Vagina (tissue), 2 donors: Measurements from ENCODE around the gene SLFN13. TPM values are rescaled to one million over a fixed set of nuclear protein-coding genes. Genes with fewer than 3 reads are reported as not detected.
"Not testable (repeated sequence)": the region's sequence is repeated elsewhere in the genome, so short reads cannot be mapped to it uniquely, and the experiment has no call there.

Experiments
- DNase-seq, 2 donors: peaks; one replicate each; pipeline ENCODE4 v3.0.0-alpha.2; 2017; ENCODE audit errors: extremely low spot score in 2 of 2
- H3K27ac ChIP-seq: fragments of 200-600 bp; sonication (generic); one replicate; pipeline ENCODE4 v1.5.1; 2019
- H3K27me3 ChIP-seq: fragments of 200-600 bp; sonication (generic); one replicate; pipeline ENCODE4 v1.5.1; 2019
- H3K36me3 ChIP-seq, 2 donors: fragments of 200-600 bp; sonication (generic); one replicate each; pipeline ENCODE4 v1.5.1; 2017 to 2019
- H3K4me1 ChIP-seq: fragments of 200-600 bp; sonication (generic); one replicate; pipeline ENCODE4 v1.5.1; 2019
- H3K4me3 ChIP-seq, 2 donors: fragments of 200-600 bp; sonication (generic); 1 replicate in 1 of 2; 2 replicates in 1 of 2; pipeline ENCODE4 v1.5.1; 2016 to 2019
- H3K9me3 ChIP-seq: fragments of 200-600 bp; sonication (generic); one replicate; pipeline ENCODE4 v1.5.1; 2019
- CTCF ChIP-seq, 3 experiments: fragments of 450-650 bp in 2 of 3; fragments of 200-600 bp in 1 of 3; sonication (generic) in 1 of 3; IDR thresholded peaks; one replicate each; pipeline ENCODE4 v1.5.1; 2017 to 2019; ENCODE audit warnings: antibody characterized with exemption in 3 of 3, mild to moderate bottlenecking in 2 of 3, moderate library complexity in 2 of 3
- POLR2A ChIP-seq, 2 donors: fragments of 450-650 bp; IDR thresholded peaks; one replicate each; pipeline ENCODE4 v1.6.1; 2017; ENCODE audit warnings: antibody characterized with exemption in 2 of 2, mild to moderate bottlenecking in 2 of 2, moderate library complexity in 2 of 2
- POLR2AphosphoS5 ChIP-seq, 2 donors: sonication (generic); formaldehyde crosslinking; IDR thresholded peaks; one replicate each; pipeline ENCODE4 v1.9.0; 2017; ENCODE audit warnings: antibody characterized with exemption in 2 of 2, mild to moderate bottlenecking in 2 of 2, low read depth in 1 of 2; ENCODE audit not compliant: insufficient read depth in 1 of 2
- intact Hi-C: fragments of 100-400 bp; cut with DNase I; formaldehyde crosslinking; loops from one replicate; pipeline ENCODE4 v1.15.1; 2023
- small RNA-seq: library from RNA; depleted of rRNA; stranded (forward); fragments of <200 nt; gene quantifications from one replicate; pipeline ENCODE3, GENCODE V24; 2016
- total RNA-seq: library from RNA; depleted of rRNA; stranded (reverse); fragments of >200 nt; gene quantifications from one replicate; pipeline ENCODE4 v1.2.3, GENCODE V29; 2016

The SLFN13 gene
- total RNA-seq, 1 donor from 2014 or later = 6.9 TPM

GRCh38 chr17:35406568-35406967 lies 42.0 kb downstream of the SLFN13 start:
- no peak for DNase-seq
- Histone ChIP-seq H3K27ac (no peak overlapping the region), H3K4me1 (no peaks in the 10 kb centered on the region), H3K36me3 (peaks cover 0 to 6% of the 10 kb centered on the region in 2 donors), H3K9me3 (no peaks in the 10 kb centered on the region), H3K27me3 (no peaks in the 10 kb centered on the region), H3K4me3 (no peak overlapping the region)
- intact Hi-C loops = no loop called here
- no peak for TF ChIP-seq POLR2A (IDR thresholded peaks at IDR 0.05)
- no peak for TF ChIP-seq CTCF (IDR thresholded peaks at IDR 0.05)
- no peak for TF ChIP-seq POLR2AphosphoS5 (IDR thresholded peaks at IDR 0.05; ENCODE audit: insufficient read depth in 1 of 2, low read depth in 1 of 2)

- TF ChIP-seq POLR2AphosphoS5 (IDR thresholded peaks at IDR 0.05; ENCODE audit: insufficient read depth in 1 of 2, low read depth in 1 of 2) = no peak
- no peak for TF ChIP-seq CTCF (IDR thresholded peaks at IDR 0.05)
- TF ChIP-seq POLR2A (IDR thresholded peaks at IDR 0.05) = no peak
- Histone ChIP-seq H3K36me3 (peaks cover 0 to 6% of the 10 kb centered on the region in 2 donors), H3K27me3 (no peaks in the 10 kb centered on the region), H3K27ac (no peak overlapping the region), H3K9me3 (no peaks in the 10 kb centered on the region), H3K4me3 (no peak overlapping the region), H3K4me1 (no peaks in the 10 kb centered on the region)
- intact Hi-C loops = no loop called here
- no peak for DNase-seq
Measured at GRCh38 chr17:35404360-35404759, 44.2 kb downstream of the SLFN13 start.

GRCh38 chr17:35393783-35394182 lies 54.8 kb downstream of the SLFN13 start:
- intact Hi-C loops, H3K27me3 ChIP-seq, H3K4me3 ChIP-seq, H3K4me1 ChIP-seq, DNase-seq, H3K9me3 ChIP-seq, H3K36me3 ChIP-seq, H3K27ac ChIP-seq: not testable (repeated sequence)

- Histone ChIP-seq H3K9me3 (no peaks in the 10 kb centered on the region), H3K27me3 (no peaks in the 10 kb centered on the region), H3K27ac (no peak overlapping the region), H3K4me3 (no peak overlapping the region), H3K36me3 (no peaks in the 10 kb centered on the region), H3K4me1 (no peaks in the 10 kb centered on the region)
- DNase-seq = no peak
- TF ChIP-seq CTCF (IDR thresholded peaks at IDR 0.05) (no peak), POLR2AphosphoS5 (IDR thresholded peaks at IDR 0.05; ENCODE audit: insufficient read depth in 1 of 2, low read depth in 1 of 2) (no peak), POLR2A (IDR thresholded peaks at IDR 0.05) (no peak)
- intact Hi-C loops = no loop called here
Measured at GRCh38 chr17:35390663-35391062, 57.9 kb downstream of the SLFN13 start.

GRCh38 chr17:35390156-35390555 lies 58.4 kb downstream of the SLFN13 start:
- intact Hi-C loops = no loop called here
- no peak for DNase-seq
- Histone ChIP-seq H3K9me3 (no peaks in the 10 kb centered on the region), H3K36me3 (no peaks in the 10 kb centered on the region), H3K27ac (no peak overlapping the region), H3K4me1 (no peaks in the 10 kb centered on the region), H3K27me3 (no peaks in the 10 kb centered on the region), H3K4me3 (no peak overlapping the region)
- no peak for TF ChIP-seq POLR2A (IDR thresholded peaks at IDR 0.05)

- H3K4me1 ChIP-seq = no peaks in the 10 kb centered on the region
- no peak overlapping the region for H3K4me3 ChIP-seq
- intact Hi-C loops = no loop called here
- H3K36me3 ChIP-seq = no peaks in the 10 kb centered on the region
- no peaks in the 10 kb centered on the region for H3K9me3 ChIP-seq
- DNase-seq = no peak
- H3K27ac ChIP-seq = no peak overlapping the region
- TF ChIP-seq CTCF (IDR thresholded peaks at IDR 0.05) (no peak), POLR2AphosphoS5 (IDR thresholded peaks at IDR 0.05; ENCODE audit: insufficient read depth in 1 of 2, low read depth in 1 of 2) (no peak), POLR2A (IDR thresholded peaks at IDR 0.05) (no peak)
- no peaks in the 10 kb centered on the region for H3K27me3 ChIP-seq
Measured at GRCh38 chr17:35387496-35387895, 61.1 kb downstream of the SLFN13 start.

Small RNAs within 50 kb of the gene (small RNA-seq; reads per million reads assigned to genes)
- gene AC060766.5 = not detected

Other genes starting within 250 kb of the SLFN13 start
- gene SLFN5, start 205.7 kb downstream of the SLFN13 start, total RNA-seq = 27.7 TPM
- 21.1 TPM for gene SLFN11, start 75.1 kb downstream of the SLFN13 start, total RNA-seq
- gene SLFN12, start 16.3 kb downstream of the SLFN13 start, total RNA-seq = 5.9 TPM
- gene SLFN12L, start 88.9 kb upstream of the SLFN13 start, total RNA-seq = 12.3 TPM
- not detected for gene SLFN14, start 112.1 kb upstream of the SLFN13 start, total RNA-seq
- 2.9 TPM for gene PEX12, start 129.8 kb upstream of the SLFN13 start, total RNA-seq
- gene AP2B1, start 138.6 kb upstream of the SLFN13 start, total RNA-seq = 62.1 TPM